OCI-LY7 (cell line): ENCODE data around the gene CEP192.

ENCODE experiments used
- CTCF ChIP-seq: fragments of 200-600 bp; sonication (generic); conservative IDR thresholded peaks from 2 replicates; pipeline ENCODE4 v1.5.1; 2014; ENCODE audit warnings: mild to moderate bottlenecking, antibody characterized with exemption, low read length, moderate library complexity, mixed read lengths
- EZH2phosphoT487 ChIP-seq: fragments of 200-600 bp; sonication (generic); IDR thresholded peaks from 2 replicates; pipeline ENCODE4 v1.6.1; 2018; ENCODE audit warnings: low read depth, borderline replicate concordance, mild to moderate bottlenecking, mixed run types, antibody characterized with exemption, low read length, moderate library complexity, mixed read lengths

GRCh38 chr18:13051950-13052349 lies 60.8 kb downstream of the CEP192 start:
- TF ChIP-seq CTCF (no peak), EZH2phosphoT487 (no peak)
